GM12891 (cell line): ENCODE results near the gene UBASH3B.

Source experiments
- POLR2A ChIP-seq: IDR thresholded peaks from 2 replicates; pipeline ENCODE4 v1.6.1; 2011; ENCODE audit warnings: low read depth, low read length, control low read depth
- POLR2AphosphoS5 ChIP-seq: IDR thresholded peaks from 2 replicates; pipeline ENCODE4 v1.6.1; 2011; ENCODE audit warnings: low read depth, low read length, control low read depth
- POU2F2 ChIP-seq: IDR thresholded peaks from 2 replicates; pipeline ENCODE4 v1.6.1; 2011; ENCODE audit warnings: low read depth, mild to moderate bottlenecking, control low read depth, low read length, moderate library complexity
- SPI1 ChIP-seq: IDR thresholded peaks from 2 replicates; pipeline ENCODE4 v1.6.1; 2011; ENCODE audit warnings: low read depth, low read length, control low read depth
- TAF1 ChIP-seq: IDR thresholded peaks from 2 replicates; pipeline ENCODE4 v1.6.1; 2011; ENCODE audit warnings: low read depth, low read length, control low read depth

DNA sequence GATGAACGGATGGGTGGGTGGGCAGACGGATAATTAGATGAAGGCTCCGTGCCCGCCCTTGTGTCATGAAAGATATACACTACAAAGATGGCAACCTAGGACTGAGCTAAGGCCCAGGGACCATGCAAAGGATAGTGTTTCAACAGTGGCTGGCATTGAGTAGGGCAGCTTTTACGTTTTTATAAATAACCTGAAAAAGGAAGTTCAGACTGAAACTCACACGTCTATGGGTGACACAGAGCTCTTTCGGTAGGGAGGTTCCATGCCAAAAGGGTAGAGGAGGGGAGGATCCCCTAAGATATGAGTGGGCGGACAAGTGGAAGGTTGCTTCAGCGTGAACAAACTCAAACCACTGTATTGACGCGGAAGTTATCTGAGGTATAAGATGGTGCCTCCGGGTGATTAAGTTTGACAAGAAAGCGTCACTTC, 90.5 kb downstream of the UBASH3B start:
- TF ChIP-seq POU2F2 (peak; percentile 56), SPI1 (peak; percentile 59), POLR2AphosphoS5 (0 out of 2 replicates have a peak, but pooled peaks have one; percentile 24), TAF1 (peak; percentile 48), POLR2A (peak; percentile 37; the same call in 1 of the 2 replicates)
